Neural crest cell (in vitro differentiated cells): ENCODE results near the gene ZNF563. TPM values are rescaled to one million over a fixed set of nuclear protein-coding genes. Genes with fewer than 3 reads are reported as not detected.

Experiments used
- DNase-seq: peaks from one replicate; pipeline ENCODE4 v3.0.0; 2021; ENCODE audit warnings: low read depth, mixed read lengths, low spot score
- H3K27ac Mint-ChIP-seq: one replicate; pipeline ENCODE4 v1.8.0; 2021; ENCODE audit warnings: mild to moderate bottlenecking, mixed read lengths; ENCODE audit not compliant: unreplicated experiment
- H3K27me3 Mint-ChIP-seq: 2 replicates; pipeline ENCODE4 v1.8.0; 2021; ENCODE audit warnings: low read depth, mild to moderate bottlenecking, mixed read lengths
- H3K36me3 Mint-ChIP-seq: 2 replicates; pipeline ENCODE4 v1.8.0; 2021; ENCODE audit warnings: low read depth, mild to moderate bottlenecking, mixed read lengths
- H3K4me1 Mint-ChIP-seq: 2 replicates; pipeline ENCODE4 v1.8.0; 2021; ENCODE audit warnings: mixed read lengths
- H3K4me3 Mint-ChIP-seq: one replicate; pipeline ENCODE4 v1.8.0; 2021; ENCODE audit warnings: mild to moderate bottlenecking, mixed read lengths
- H3K9me3 Mint-ChIP-seq: 2 replicates; pipeline ENCODE4 v1.8.0; 2021; ENCODE audit warnings: mixed read lengths
- CTCF ChIP-seq: fragments of 200-600 bp; sonication (generic); conservative IDR thresholded peaks from 2 replicates; pipeline ENCODE4 v1.5.0; 2021; ENCODE audit warnings: antibody characterized with exemption, mild to moderate bottlenecking
- total RNA-seq: library from RNA; stranded (reverse); gene quantifications from 2 replicates; pipeline ENCODE4 v1.2.1, GENCODE V29; 2021

ZNF563 gene
- total RNA-seq, 1 donor from 2014 or later = 2.4 TPM

GRCh38 chr19:12287958-12288500, 45.4 kb downstream of the ZNF563 start:
- H3K36me3 Mint-ChIP-seq = peaks cover 10% of the 10 kb centered on the region
- no peak for TF ChIP-seq CTCF
- no peak overlapping the region for H3K4me3 Mint-ChIP-seq

GRCh38 chr19:12284631-12285030, 48.8 kb downstream of the ZNF563 start:
- Mint-ChIP-seq H3K27me3 (no peaks in the 10 kb centered on the region), H3K9me3 (peaks cover 8% of the 10 kb centered on the region), H3K4me1 (no peaks in the 10 kb centered on the region), H3K36me3 (peaks cover 22% of the 10 kb centered on the region), H3K27ac (no peak overlapping the region), H3K4me3 (no peak overlapping the region)
- DNase-seq = no peak
- no peak for TF ChIP-seq CTCF

More at GRCh38 chr19:12287958-12288500, 45.4 kb downstream of the ZNF563 start:
- peaks cover 4% of the 10 kb centered on the region for H3K4me1 Mint-ChIP-seq
- H3K27me3 Mint-ChIP-seq = no peaks in the 10 kb centered on the region
- H3K27ac Mint-ChIP-seq = no peak overlapping the region
- no peaks in the 10 kb centered on the region for H3K9me3 Mint-ChIP-seq
- no peak for DNase-seq

- H3K27me3 Mint-ChIP-seq = no peaks in the 10 kb centered on the region
These were observed 49.2 kb downstream of the ZNF563 start for GRCh38 chr19:12284226-12284625.

GRCh38 chr19:12278713-12279112, 54.7 kb downstream of the ZNF563 start:
- H3K9me3 Mint-ChIP-seq = peaks cover 25% of the 10 kb centered on the region
- no peak for DNase-seq
- TF ChIP-seq CTCF = no peak
- H3K36me3 Mint-ChIP-seq = peaks cover 50% of the 10 kb centered on the region
- H3K4me3 Mint-ChIP-seq = no peak overlapping the region
- no peak overlapping the region for H3K27ac Mint-ChIP-seq
- H3K27me3 Mint-ChIP-seq = no peaks in the 10 kb centered on the region
- H3K4me1 Mint-ChIP-seq = no peaks in the 10 kb centered on the region

More at GRCh38 chr19:12284226-12284625, 49.2 kb downstream of the ZNF563 start:
- no peak for TF ChIP-seq CTCF
- H3K27ac Mint-ChIP-seq = no peak overlapping the region
- no peak for DNase-seq
- H3K4me3 Mint-ChIP-seq = no peak overlapping the region
- peaks cover 26% of the 10 kb centered on the region for H3K36me3 Mint-ChIP-seq
- no peaks in the 10 kb centered on the region for H3K4me1 Mint-ChIP-seq
- peaks cover 8% of the 10 kb centered on the region for H3K9me3 Mint-ChIP-seq

- Mint-ChIP-seq H3K9me3 (peaks cover 37% of the 10 kb centered on the region), H3K4me3 (no peak overlapping the region), H3K27ac (no peak overlapping the region), H3K4me1 (no peaks in the 10 kb centered on the region), H3K27me3 (no peaks in the 10 kb centered on the region), H3K36me3 (peaks cover 64% of the 10 kb centered on the region)
- no peak for DNase-seq
- no peak for TF ChIP-seq CTCF
These were observed 60.2 kb downstream of the ZNF563 start for GRCh38 chr19:12272980-12273901.
